Measurements from ENCODE around the gene SAMD5.

SAMD5 gene

DNA sequence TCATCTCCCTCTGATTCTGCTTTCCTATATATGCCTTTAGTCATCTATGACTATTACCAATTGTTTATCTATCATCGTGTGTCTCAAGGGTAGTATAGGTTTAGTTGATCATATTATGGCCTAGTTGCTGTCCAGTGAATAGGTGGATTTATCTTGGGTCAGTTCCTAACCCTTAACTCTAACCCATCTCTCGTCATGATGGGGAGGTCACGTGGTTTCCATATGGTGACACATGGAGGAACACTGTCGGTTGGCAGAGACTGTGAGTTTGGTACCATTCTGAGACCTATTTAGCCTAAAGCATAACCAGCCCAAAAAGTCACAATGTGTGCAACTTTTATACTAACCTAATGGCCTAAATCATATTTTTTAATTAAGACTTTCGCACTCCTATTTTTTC lies 103.5 kb downstream of the SAMD5 start:
- TF ChIP-seq TAF1 (IDR thresholded peaks at IDR 0.05; ENCODE audit: borderline replicate concordance, insufficient read depth, low read length) (no peak), POLR2AphosphoS5 (IDR thresholded peaks at IDR 0.05; ENCODE audit: low read depth, low read length) (no peak), FOXP2 (optimal IDR thresholded peaks at IDR 0.05; ENCODE audit: borderline replicate concordance, extremely low read depth, extremely low read length, insufficient read depth) (no peak), SIN3A (IDR thresholded peaks at IDR 0.05; ENCODE audit: borderline replicate concordance, insufficient read depth, low read length) (no peak)
- TF ChIP-seq, protein P1, sequence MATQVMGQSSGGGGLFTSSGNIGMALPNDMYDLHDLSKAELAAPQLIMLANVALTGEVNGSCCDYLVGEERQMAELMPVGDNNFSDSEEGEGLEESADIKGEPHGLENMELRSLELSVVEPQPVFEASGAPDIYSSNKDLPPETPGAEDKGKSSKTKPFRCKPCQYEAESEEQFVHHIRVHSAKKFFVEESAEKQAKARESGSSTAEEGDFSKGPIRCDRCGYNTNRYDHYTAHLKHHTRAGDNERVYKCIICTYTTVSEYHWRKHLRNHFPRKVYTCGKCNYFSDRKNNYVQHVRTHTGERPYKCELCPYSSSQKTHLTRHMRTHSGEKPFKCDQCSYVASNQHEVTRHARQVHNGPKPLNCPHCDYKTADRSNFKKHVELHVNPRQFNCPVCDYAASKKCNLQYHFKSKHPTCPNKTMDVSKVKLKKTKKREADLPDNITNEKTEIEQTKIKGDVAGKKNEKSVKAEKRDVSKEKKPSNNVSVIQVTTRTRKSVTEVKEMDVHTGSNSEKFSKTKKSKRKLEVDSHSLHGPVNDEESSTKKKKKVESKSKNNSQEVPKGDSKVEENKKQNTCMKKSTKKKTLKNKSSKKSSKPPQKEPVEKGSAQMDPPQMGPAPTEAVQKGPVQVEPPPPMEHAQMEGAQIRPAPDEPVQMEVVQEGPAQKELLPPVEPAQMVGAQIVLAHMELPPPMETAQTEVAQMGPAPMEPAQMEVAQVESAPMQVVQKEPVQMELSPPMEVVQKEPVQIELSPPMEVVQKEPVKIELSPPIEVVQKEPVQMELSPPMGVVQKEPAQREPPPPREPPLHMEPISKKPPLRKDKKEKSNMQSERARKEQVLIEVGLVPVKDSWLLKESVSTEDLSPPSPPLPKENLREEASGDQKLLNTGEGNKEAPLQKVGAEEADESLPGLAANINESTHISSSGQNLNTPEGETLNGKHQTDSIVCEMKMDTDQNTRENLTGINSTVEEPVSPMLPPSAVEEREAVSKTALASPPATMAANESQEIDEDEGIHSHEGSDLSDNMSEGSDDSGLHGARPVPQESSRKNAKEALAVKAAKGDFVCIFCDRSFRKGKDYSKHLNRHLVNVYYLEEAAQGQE (IDR thresholded peaks at IDR 0.05; ENCODE audit: insufficient read depth in 1 of 2, low read depth in 2 of 2, low read length in 2 of 2), result no peak

DNA sequence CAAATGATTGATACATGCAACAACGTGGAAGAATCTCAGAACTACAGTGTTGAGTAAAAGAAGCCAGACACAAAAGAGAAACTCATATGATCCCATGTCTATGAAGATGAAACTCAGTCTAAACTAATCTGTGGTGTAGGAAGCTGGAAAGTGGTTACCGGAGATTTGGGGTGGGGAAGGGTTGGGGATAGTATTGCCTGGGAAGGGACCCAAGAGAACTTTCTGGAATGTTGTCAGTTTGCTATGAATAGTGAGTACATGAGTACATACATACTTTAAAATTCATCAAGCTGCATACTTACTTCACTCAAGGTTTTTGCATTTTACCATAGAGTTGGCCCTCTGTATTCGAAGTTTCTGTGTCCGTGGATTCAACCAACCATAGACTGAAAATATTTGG lies 106.0 kb downstream of the SAMD5 start:
- no peak for TF ChIP-seq SIN3A (IDR thresholded peaks at IDR 0.05; ENCODE audit: borderline replicate concordance, insufficient read depth, low read length)
- TF ChIP-seq, protein P1 (IDR thresholded peaks at IDR 0.05; ENCODE audit: insufficient read depth in 1 of 2, low read depth in 2 of 2, low read length in 2 of 2), result no peak
- TF ChIP-seq TAF1 (IDR thresholded peaks at IDR 0.05; ENCODE audit: borderline replicate concordance, insufficient read depth, low read length), result no peak

DNA sequence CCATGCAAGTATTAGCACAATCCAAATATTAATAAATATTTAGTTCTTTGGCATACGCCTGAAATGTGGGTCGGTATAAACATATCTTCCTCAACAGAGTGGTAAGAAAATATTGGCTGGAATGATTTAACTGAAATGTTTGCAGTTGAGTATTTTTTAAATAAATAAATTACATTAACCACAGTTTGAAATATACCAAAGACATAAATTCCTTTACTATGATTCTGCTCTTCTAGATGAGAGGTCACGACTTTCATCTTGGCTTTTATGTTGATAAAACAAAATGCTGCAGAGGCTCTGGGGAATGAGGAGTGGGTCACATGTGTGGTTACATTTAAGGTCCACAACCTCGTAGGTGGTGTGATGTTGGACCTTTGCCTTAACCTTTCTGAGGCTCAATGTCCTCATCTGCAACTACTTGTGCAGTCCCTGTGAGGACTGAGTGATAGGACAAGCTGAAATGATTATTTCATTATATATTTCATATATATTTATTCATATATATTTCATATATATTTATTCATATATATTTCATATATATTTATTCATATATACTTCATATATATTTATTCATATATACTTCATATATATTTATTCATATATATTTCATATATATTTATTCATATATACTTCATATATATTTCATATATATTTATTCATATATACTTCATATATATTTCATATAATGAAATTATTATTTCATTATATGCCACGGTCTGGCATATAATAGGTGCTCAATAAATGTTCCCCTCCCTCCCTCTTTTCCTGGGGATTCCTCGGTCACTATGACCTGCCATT lies 107.4 kb downstream of the SAMD5 start:
- no peak for TF ChIP-seq POLR2AphosphoS5 (IDR thresholded peaks at IDR 0.05; ENCODE audit: low read depth, low read length)
- no peak for TF ChIP-seq SIN3A (IDR thresholded peaks at IDR 0.05; ENCODE audit: borderline replicate concordance, insufficient read depth, low read length)
- no peak for TF ChIP-seq TAF1 (IDR thresholded peaks at IDR 0.05; ENCODE audit: borderline replicate concordance, insufficient read depth, low read length)
- no peak for TF ChIP-seq FOXP2 (optimal IDR thresholded peaks at IDR 0.05; ENCODE audit: borderline replicate concordance, extremely low read depth, extremely low read length, insufficient read depth)

DNA sequence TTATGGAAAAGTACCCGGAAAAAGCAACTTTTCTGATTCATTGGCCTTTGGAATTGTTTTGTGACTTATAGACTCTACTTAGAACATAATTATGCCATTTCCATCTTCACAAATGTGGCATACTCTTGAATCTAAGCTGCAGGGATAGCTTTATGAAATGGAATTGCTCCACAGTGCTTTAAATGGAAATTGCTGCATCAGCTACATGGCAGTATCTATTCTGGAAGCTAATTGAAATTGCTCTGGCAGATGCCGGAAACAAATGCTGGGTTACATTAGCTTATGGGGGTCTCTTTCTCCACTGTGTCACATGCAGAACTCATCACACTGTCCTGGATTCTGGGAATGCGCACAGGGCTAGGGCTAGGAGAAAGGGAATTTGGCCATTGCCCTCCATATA lies 108.9 kb downstream of the SAMD5 start:
- no peak for TF ChIP-seq TAF1 (IDR thresholded peaks at IDR 0.05; ENCODE audit: borderline replicate concordance, insufficient read depth, low read length)
- TF ChIP-seq, protein P1 (IDR thresholded peaks at IDR 0.05; ENCODE audit: insufficient read depth in 1 of 2, low read depth in 2 of 2, low read length in 2 of 2), result no peak
- TF ChIP-seq SIN3A (IDR thresholded peaks at IDR 0.05; ENCODE audit: borderline replicate concordance, insufficient read depth, low read length), result no peak
- no peak for TF ChIP-seq FOXP2 (optimal IDR thresholded peaks at IDR 0.05; ENCODE audit: borderline replicate concordance, extremely low read depth, extremely low read length, insufficient read depth)
- TF ChIP-seq POLR2AphosphoS5 (IDR thresholded peaks at IDR 0.05; ENCODE audit: low read depth, low read length), result no peak

DNA sequence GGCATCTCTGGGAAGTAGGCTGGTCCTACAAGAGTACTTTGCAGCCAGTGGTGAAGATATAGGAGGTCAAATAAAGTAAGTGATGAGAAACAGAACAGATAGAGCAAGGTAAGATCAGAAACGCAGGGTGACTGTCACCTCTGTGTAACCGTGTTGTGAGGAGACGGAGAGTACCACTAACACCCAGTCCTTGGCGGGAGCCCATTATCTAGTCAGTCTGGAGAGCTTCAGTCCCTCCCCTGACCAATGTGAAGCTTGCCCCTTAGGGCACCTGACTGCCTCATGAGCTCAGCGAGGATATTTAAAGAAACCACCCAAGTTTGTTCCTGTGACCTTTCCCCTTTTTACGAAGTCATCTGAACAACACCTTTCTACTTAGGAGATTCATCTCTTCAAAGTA lies 110.0 kb downstream of the SAMD5 start:
- no peak for TF ChIP-seq TAF1 (IDR thresholded peaks at IDR 0.05; ENCODE audit: borderline replicate concordance, insufficient read depth, low read length)
- TF ChIP-seq FOXP2 (optimal IDR thresholded peaks at IDR 0.05; ENCODE audit: borderline replicate concordance, extremely low read depth, extremely low read length, insufficient read depth), result no peak
- TF ChIP-seq, protein P1 (IDR thresholded peaks at IDR 0.05; ENCODE audit: insufficient read depth in 1 of 2, low read depth in 2 of 2, low read length in 2 of 2), result no peak
- no peak for TF ChIP-seq SIN3A (IDR thresholded peaks at IDR 0.05; ENCODE audit: borderline replicate concordance, insufficient read depth, low read length)
- TF ChIP-seq POLR2AphosphoS5 (IDR thresholded peaks at IDR 0.05; ENCODE audit: low read depth, low read length), result no peak
